Loucy (cell line): Measurements from ENCODE around the gene NOC3L.

Source experiments
- EZH2phosphoT487 ChIP-seq: fragments of 200-600 bp; IDR thresholded peaks from 2 replicates; pipeline ENCODE4 v1.6.1; 2018; ENCODE audit warnings: antibody characterized with exemption, mild to moderate bottlenecking, moderate library complexity, borderline replicate concordance
- TF ChIP-seq, protein P1 (sequence below): fragments of 200-600 bp; sonication (generic); conservative IDR thresholded peaks from 2 replicates; pipeline ENCODE4 v1.5.1; 2014; ENCODE audit warnings: mild to moderate bottlenecking, antibody characterized with exemption, low read length

- TF ChIP-seq, protein P1, sequence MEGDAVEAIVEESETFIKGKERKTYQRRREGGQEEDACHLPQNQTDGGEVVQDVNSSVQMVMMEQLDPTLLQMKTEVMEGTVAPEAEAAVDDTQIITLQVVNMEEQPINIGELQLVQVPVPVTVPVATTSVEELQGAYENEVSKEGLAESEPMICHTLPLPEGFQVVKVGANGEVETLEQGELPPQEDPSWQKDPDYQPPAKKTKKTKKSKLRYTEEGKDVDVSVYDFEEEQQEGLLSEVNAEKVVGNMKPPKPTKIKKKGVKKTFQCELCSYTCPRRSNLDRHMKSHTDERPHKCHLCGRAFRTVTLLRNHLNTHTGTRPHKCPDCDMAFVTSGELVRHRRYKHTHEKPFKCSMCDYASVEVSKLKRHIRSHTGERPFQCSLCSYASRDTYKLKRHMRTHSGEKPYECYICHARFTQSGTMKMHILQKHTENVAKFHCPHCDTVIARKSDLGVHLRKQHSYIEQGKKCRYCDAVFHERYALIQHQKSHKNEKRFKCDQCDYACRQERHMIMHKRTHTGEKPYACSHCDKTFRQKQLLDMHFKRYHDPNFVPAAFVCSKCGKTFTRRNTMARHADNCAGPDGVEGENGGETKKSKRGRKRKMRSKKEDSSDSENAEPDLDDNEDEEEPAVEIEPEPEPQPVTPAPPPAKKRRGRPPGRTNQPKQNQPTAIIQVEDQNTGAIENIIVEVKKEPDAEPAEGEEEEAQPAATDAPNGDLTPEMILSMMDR = peak; percentile 98
- TF ChIP-seq EZH2phosphoT487 = no peak
Observed at GRCh38 chr10:94362360-94363250, at the start of gene NOC3L.
